Liver (tissue), 9 donors: ENCODE data around the gene LATS2. TPM values are rescaled to one million over a fixed set of nuclear protein-coding genes. Genes with fewer than 3 reads are reported as not detected.

Experiments
- DNase-seq: peaks from one replicate; pipeline ENCODE4 v3.0.0-alpha.2; 2017; ENCODE audit warnings: low spot score
- H3K27ac ChIP-seq, 2 donors: one replicate each; pipeline ENCODE4 v1.7.0; 2013; ENCODE audit warnings: inconsistent platforms in 2 of 2, low read length in 2 of 2, control low read depth in 1 of 2, low read depth in 1 of 2, mild to moderate bottlenecking in 1 of 2
- H3K27me3 ChIP-seq, 4 donors: one replicate each; pipeline versions ENCODE4 v1.6.1 to v1.7.0; 2013; ENCODE audit warnings: low read length in 3 of 4, inconsistent platforms in 1 of 4, mild to moderate bottlenecking in 1 of 4, moderate library complexity in 1 of 4; ENCODE audit not compliant: control insufficient read depth in 4 of 4, insufficient read depth in 4 of 4
- H3K36me3 ChIP-seq, 4 donors: one replicate each; pipeline versions ENCODE4 v1.6.1 to v1.7.0; 2013; ENCODE audit warnings: low read length in 3 of 4, mild to moderate bottlenecking in 3 of 4, low read depth in 1 of 4, moderate library complexity in 1 of 4; ENCODE audit not compliant: control insufficient read depth in 4 of 4, insufficient read depth in 3 of 4
- H3K4me1 ChIP-seq, 4 donors: one replicate each; pipeline versions ENCODE4 v1.6.1 to v1.7.0; 2013; ENCODE audit warnings: low read length in 3 of 4, mild to moderate bottlenecking in 3 of 4, moderate library complexity in 1 of 4; ENCODE audit not compliant: control insufficient read depth in 4 of 4, insufficient read depth in 4 of 4
- H3K4me3 ChIP-seq, 3 donors: one replicate each; pipeline versions ENCODE4 v1.6.1 to v1.7.0; 2013; ENCODE audit warnings: low read length in 3 of 3, control low read depth in 1 of 3, low read depth in 1 of 3, mild to moderate bottlenecking in 1 of 3
- H3K9ac ChIP-seq, 2 donors: one replicate each; pipeline ENCODE4 v1.7.0; 2013; ENCODE audit warnings: low read length in 2 of 2, mild to moderate bottlenecking in 2 of 2, moderate library complexity in 2 of 2, control low read depth in 1 of 2, low read depth in 1 of 2
- H3K9me3 ChIP-seq, 4 donors: one replicate each; pipeline versions ENCODE4 v1.6.1 to v1.7.0; 2013; ENCODE audit warnings: low read length in 3 of 4; ENCODE audit not compliant: control insufficient read depth in 4 of 4
- ATF3 ChIP-seq: IDR thresholded peaks from 2 replicates; pipeline ENCODE4 v1.6.1; 2016; ENCODE audit warnings: antibody characterized with exemption
- EGR1 ChIP-seq, 2 donors: IDR thresholded peaks; 2 replicates each; pipeline ENCODE4 v1.6.1; 2016 to 2018; ENCODE audit warnings: antibody characterized with exemption in 2 of 2, low read depth in 2 of 2
- FOXA1 ChIP-seq: IDR thresholded peaks from 2 replicates; pipeline ENCODE4 v1.6.1; 2016; ENCODE audit warnings: antibody characterized with exemption
- FOXA2 ChIP-seq: IDR thresholded peaks from 2 replicates; pipeline ENCODE4 v1.6.1; 2016; ENCODE audit warnings: antibody characterized with exemption
- HNF4A ChIP-seq, 2 donors: conservative IDR thresholded peaks; 2 replicates each; pipeline ENCODE4 v1.6.1; 2016; ENCODE audit warnings: antibody characterized with exemption in 2 of 2, mild to moderate bottlenecking in 2 of 2
- JUND ChIP-seq, 2 donors: IDR thresholded peaks; 2 replicates each; pipeline ENCODE4 v1.6.1; 2016; ENCODE audit warnings: antibody characterized with exemption in 2 of 2
- MAX ChIP-seq: IDR thresholded peaks from 2 replicates; pipeline ENCODE4 v1.6.1; 2016; ENCODE audit warnings: antibody characterized with exemption
- NR2F2 ChIP-seq: IDR thresholded peaks from 2 replicates; pipeline ENCODE4 v1.6.1; 2016; ENCODE audit warnings: antibody characterized with exemption
- RAD21 ChIP-seq, 2 donors: IDR thresholded peaks; 2 replicates each; pipeline ENCODE4 v1.6.1; 2016; ENCODE audit warnings: antibody characterized with exemption in 2 of 2, mild to moderate bottlenecking in 2 of 2
- RXRA ChIP-seq, 2 donors: IDR thresholded peaks; 2 replicates each; pipeline ENCODE4 v1.6.1; 2017 to 2018; ENCODE audit warnings: antibody characterized with exemption in 2 of 2, mild to moderate bottlenecking in 1 of 2
- SP1 ChIP-seq: IDR thresholded peaks from 2 replicates; pipeline ENCODE4 v1.6.1; 2018; ENCODE audit warnings: antibody characterized with exemption, mild to moderate bottlenecking
- TAF1 ChIP-seq: conservative IDR thresholded peaks from 2 replicates; pipeline ENCODE4 v1.6.1; 2016; ENCODE audit warnings: antibody characterized with exemption, mild to moderate bottlenecking
- YY1 ChIP-seq: IDR thresholded peaks from 2 replicates; pipeline ENCODE4 v1.6.1; 2016; ENCODE audit warnings: antibody characterized with exemption, mild to moderate bottlenecking
- ZBTB33 ChIP-seq: IDR thresholded peaks from 2 replicates; pipeline ENCODE4 v1.6.1; 2016; ENCODE audit warnings: antibody characterized with exemption
- WGBS: extraction: QIAGEN DNeasy Blood & Tissue Kit; methylation state at CpG from one replicate; pipeline ENCODE4 v1.1.7; 2013; 5-methylcytosine and 5-hydroxymethylcytosine counted together
- polyA plus RNA-seq, 2 donors: library from polyadenylated mRNA; stranded (reverse) in 1 of 2; unstranded in 1 of 2; fragments of 200-250 nt in 1 of 2; fragments of >200 nt in 1 of 2; fragmentation: Nextera tagmentation in 1 of 2; extraction: Ambion mirVana in 1 of 2; gene quantifications; one replicate each; pipeline versions ENCODE4 v1.2.1 to v1.2.3, GENCODE V29; 2013 to 2015
- total RNA-seq, 2 donors: library from RNA; depleted of rRNA; stranded (reverse); fragments of >200 nt; gene quantifications; one replicate each; pipeline ENCODE4 v1.2.3, GENCODE V29; 2014
- TF ChIP-seq, protein P1 (sequence below): IDR thresholded peaks from 2 replicates; pipeline ENCODE4 v1.6.1; 2016; ENCODE audit warnings: antibody characterized with exemption, mild to moderate bottlenecking
- TF ChIP-seq, protein P2 (sequence below): fragments of 150-350 bp; IDR thresholded peaks from 2 replicates; pipeline ENCODE4 v1.5.1; 2017; ENCODE audit warnings: improper control_type of control experiment, low read depth, low read length; ENCODE audit not compliant: missing input control
- donor health status: healthy.
- donor health status: healthy.
- donor health status: healthy.
- donor health status: healthy.
- donor health status: healthy.

LATS2 gene
- total and polyA plus RNA-seq, 4 donors: 1.6 to 7.0 (median 4.4) TPM

DNA sequence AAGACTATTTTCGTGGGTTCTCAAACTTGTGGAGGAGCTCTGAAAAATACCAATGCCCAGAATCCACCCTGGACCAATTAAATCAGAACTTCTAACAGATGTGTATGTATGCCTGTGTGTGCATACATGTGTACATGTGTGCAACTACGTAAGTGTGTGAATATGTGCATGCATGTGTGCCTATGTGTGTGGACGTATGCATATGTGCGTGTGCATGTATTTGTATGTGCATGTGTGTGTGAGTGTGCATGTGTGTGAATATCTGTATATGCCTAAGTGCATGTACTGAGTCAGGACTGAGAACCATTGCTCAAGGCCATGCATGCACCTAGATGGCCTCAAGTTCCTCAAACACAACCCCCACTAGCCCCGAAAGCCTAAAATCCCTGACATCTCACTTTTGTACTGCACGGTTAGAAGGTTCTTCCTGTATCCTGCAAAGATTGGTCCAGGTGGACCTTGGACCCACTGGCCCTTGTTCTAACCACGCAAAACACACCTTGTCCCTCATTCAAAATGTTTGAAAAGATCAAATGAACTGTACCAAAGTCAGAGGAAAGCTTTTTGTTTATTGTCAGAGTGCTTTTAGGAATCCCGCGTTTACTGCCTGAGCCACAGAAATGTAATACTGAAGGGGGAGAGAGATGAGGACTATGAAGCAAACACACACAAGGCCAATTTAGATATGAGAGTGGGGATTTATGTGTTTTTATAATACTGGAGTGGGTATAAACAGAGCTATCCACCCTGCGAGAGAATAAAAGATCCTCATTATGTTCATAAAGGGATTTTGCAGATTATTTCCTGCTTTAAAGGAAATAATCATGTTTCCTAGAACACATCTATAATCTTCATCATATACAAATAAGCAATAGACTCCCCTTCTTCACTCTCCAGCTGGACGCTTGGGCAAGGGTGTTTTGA, 39.1 kb downstream of the LATS2 start (continued):
- TF ChIP-seq HNF4A (conservative IDR thresholded peaks at IDR 0.05) (peak; percentile 93 to 97), FOXA2 (no peak), SP1 (peak; percentile 67), RAD21 (IDR thresholded peaks at IDR 0.05) (peak; percentile 20 to 49)

- no peak for TF ChIP-seq ZBTB33
- no peak for TF ChIP-seq RXRA (IDR thresholded peaks at IDR 0.05)
- TF ChIP-seq NR2F2: no peak
- DNase-seq: no peak
- Histone ChIP-seq H3K4me1 (peaks cover 7 to 22% (median 15%) of the 10 kb centered on the region in 4 donors), H3K4me3 (no peak overlapping the region), H3K27ac (no peak overlapping the region), H3K9ac (no peak overlapping the region), H3K27me3 (no peaks in the 10 kb centered on the region), H3K9me3 (no peaks in the 10 kb centered on the region), H3K36me3 (no peaks in the 10 kb centered on the region)
- WGBS: 89% methylated on average over 4 of the region's 4 CpGs
Measured at GRCh38 chr13:21020581-21020980, 40.8 kb downstream of the LATS2 start.

- peaks cover 8 to 25% (median 18%) of the 10 kb centered on the region in 4 donors for H3K4me1 ChIP-seq
- no peak overlapping the region for H3K4me3 ChIP-seq
- no peak for DNase-seq
- H3K27me3 ChIP-seq: no peaks in the 10 kb centered on the region
- TF ChIP-seq MAX: no peak
- TF ChIP-seq FOXA1: no peak
- TF ChIP-seq JUND (IDR thresholded peaks at IDR 0.05): no peak
- TF ChIP-seq YY1: no peak
- TF ChIP-seq EGR1 (IDR thresholded peaks at IDR 0.05; ENCODE audit: low read depth in 2 of 2): no peak
- no peak for TF ChIP-seq ZBTB33
- no peak for TF ChIP-seq TAF1
- TF ChIP-seq, protein P1, sequence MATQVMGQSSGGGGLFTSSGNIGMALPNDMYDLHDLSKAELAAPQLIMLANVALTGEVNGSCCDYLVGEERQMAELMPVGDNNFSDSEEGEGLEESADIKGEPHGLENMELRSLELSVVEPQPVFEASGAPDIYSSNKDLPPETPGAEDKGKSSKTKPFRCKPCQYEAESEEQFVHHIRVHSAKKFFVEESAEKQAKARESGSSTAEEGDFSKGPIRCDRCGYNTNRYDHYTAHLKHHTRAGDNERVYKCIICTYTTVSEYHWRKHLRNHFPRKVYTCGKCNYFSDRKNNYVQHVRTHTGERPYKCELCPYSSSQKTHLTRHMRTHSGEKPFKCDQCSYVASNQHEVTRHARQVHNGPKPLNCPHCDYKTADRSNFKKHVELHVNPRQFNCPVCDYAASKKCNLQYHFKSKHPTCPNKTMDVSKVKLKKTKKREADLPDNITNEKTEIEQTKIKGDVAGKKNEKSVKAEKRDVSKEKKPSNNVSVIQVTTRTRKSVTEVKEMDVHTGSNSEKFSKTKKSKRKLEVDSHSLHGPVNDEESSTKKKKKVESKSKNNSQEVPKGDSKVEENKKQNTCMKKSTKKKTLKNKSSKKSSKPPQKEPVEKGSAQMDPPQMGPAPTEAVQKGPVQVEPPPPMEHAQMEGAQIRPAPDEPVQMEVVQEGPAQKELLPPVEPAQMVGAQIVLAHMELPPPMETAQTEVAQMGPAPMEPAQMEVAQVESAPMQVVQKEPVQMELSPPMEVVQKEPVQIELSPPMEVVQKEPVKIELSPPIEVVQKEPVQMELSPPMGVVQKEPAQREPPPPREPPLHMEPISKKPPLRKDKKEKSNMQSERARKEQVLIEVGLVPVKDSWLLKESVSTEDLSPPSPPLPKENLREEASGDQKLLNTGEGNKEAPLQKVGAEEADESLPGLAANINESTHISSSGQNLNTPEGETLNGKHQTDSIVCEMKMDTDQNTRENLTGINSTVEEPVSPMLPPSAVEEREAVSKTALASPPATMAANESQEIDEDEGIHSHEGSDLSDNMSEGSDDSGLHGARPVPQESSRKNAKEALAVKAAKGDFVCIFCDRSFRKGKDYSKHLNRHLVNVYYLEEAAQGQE: no peak
- TF ChIP-seq ATF3: no peak
- TF ChIP-seq SP1: no peak
- TF ChIP-seq HNF4A (conservative IDR thresholded peaks at IDR 0.05): no peak
- TF ChIP-seq, protein P2, sequence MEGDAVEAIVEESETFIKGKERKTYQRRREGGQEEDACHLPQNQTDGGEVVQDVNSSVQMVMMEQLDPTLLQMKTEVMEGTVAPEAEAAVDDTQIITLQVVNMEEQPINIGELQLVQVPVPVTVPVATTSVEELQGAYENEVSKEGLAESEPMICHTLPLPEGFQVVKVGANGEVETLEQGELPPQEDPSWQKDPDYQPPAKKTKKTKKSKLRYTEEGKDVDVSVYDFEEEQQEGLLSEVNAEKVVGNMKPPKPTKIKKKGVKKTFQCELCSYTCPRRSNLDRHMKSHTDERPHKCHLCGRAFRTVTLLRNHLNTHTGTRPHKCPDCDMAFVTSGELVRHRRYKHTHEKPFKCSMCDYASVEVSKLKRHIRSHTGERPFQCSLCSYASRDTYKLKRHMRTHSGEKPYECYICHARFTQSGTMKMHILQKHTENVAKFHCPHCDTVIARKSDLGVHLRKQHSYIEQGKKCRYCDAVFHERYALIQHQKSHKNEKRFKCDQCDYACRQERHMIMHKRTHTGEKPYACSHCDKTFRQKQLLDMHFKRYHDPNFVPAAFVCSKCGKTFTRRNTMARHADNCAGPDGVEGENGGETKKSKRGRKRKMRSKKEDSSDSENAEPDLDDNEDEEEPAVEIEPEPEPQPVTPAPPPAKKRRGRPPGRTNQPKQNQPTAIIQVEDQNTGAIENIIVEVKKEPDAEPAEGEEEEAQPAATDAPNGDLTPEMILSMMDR: no peak
- H3K9ac ChIP-seq: no peak overlapping the region
- H3K36me3 ChIP-seq: no peaks in the 10 kb centered on the region
- H3K27ac ChIP-seq: no peak overlapping the region
- WGBS: 80% methylated on average over 5 of the region's 5 CpGs
- no peaks in the 10 kb centered on the region for H3K9me3 ChIP-seq
Measured at GRCh38 chr13:21020176-21020575, 41.2 kb downstream of the LATS2 start.
